NCI-H82 treated with DMSO at 0.1 percent for 48 hours (cell line): Measurements from ENCODE around the gene SLC35E3.

Source experiments
- DNase-seq: peaks from one replicate; lab custom pipeline; 2025; ENCODE audit not compliant: unreplicated experiment; lab: John Stamatoyannopoulos, UW

Gene SLC35E3

GRCh38 chr12:68745904-68746571 is at the start of gene SLC35E3:
Gene SLC35E3 (plus strand): TSS chr12:68746176. CDS start chr12:68746378, 202 bp downstream.
- DNase-seq: peak; percentile 78

GRCh38 chr12:68699486-68699885 is 46.5 kb upstream of the SLC35E3 start:
- no peak for DNase-seq

GRCh38 chr12:68727776-68728175 is 18.2 kb upstream of the SLC35E3 start:
- no peak for DNase-seq

- no peak for DNase-seq
Observed at GRCh38 chr12:68733661-68734071, 12.3 kb upstream of the SLC35E3 start.

GRCh38 chr12:68739891-68740290 is 6.1 kb upstream of the SLC35E3 start:
- no peak for DNase-seq

- DNase-seq: no peak
Observed at GRCh38 chr12:68743356-68743755, 2.6 kb upstream of the SLC35E3 start.

- no peak for DNase-seq
Observed at GRCh38 chr12:68745376-68745903, 536 bp upstream of the SLC35E3 start.

- no peak for DNase-seq
Observed at GRCh38 chr12:68746572-68747180, 700 bp downstream of the SLC35E3 start.

GRCh38 chr12:68749443-68749842 is 3.5 kb downstream of the SLC35E3 start:
- DNase-seq: no peak

- no peak for DNase-seq
Observed at GRCh38 chr12:68749861-68750260, 3.9 kb downstream of the SLC35E3 start.

- no peak for DNase-seq
Observed at GRCh38 chr12:68750506-68750905, 4.5 kb downstream of the SLC35E3 start.

GRCh38 chr12:68755536-68756243 is 9.7 kb downstream of the SLC35E3 start:
- DNase-seq: no peak

GRCh38 chr12:68759852-68760251 is 13.9 kb downstream of the SLC35E3 start:
- no peak for DNase-seq

- DNase-seq: no peak
Observed at GRCh38 chr12:68760806-68761441, 14.9 kb downstream of the SLC35E3 start.

GRCh38 chr12:68761442-68761812 is 15.5 kb downstream of the SLC35E3 start:
- no peak for DNase-seq

- no peak for DNase-seq
Observed at GRCh38 chr12:68761901-68762630, 16.1 kb downstream of the SLC35E3 start.

GRCh38 chr12:68762691-68763090 is 16.7 kb downstream of the SLC35E3 start:
- no peak for DNase-seq

GRCh38 chr12:68765696-68766095 is 19.7 kb downstream of the SLC35E3 start:
- DNase-seq: no peak

- peak; percentile 20 for DNase-seq
Observed at GRCh38 chr12:68766646-68767045, 20.7 kb downstream of the SLC35E3 start.

- no peak for DNase-seq
Observed at GRCh38 chr12:68767191-68767590, 21.2 kb downstream of the SLC35E3 start.

- no peak for DNase-seq
Observed at GRCh38 chr12:68768431-68768939, 22.5 kb downstream of the SLC35E3 start.
